ENCODE data around the gene TTC4. TPM values are rescaled to one million over a fixed set of nuclear protein-coding genes. Genes with fewer than 3 reads are reported as not detected.

TTC4 gene
- total RNA-seq, 1 experiment from 2014 or later, result 25.5 TPM

DNA sequence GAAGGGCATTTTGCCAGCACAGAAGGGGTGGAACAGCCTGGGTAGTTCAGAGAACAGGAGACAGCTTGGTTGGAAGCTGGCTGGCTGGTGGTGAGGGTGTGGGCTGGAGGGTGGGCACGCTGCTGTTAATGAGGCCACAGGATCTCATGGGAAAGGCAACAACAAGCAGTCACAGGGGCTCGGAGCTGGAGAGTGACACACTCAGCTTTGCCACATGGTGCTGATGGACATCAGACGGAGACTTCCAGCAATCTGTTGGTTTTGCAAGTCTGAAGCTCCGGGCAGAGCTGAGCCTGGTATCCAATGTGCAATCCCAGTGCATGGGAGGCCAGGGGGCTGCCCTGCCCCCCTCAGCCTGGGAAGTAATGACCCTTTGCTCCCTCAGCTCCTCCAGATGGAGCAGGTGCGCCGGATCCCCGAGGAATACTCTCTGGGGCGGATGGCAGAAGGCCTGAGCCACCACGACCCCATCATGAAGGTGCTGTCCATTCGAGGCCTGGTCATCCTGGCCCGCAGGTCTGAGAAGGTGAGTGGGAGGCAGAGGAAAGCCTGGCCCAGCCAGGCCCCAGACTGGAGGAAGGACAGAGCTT is 15.6 kb upstream of the TTC4 start:
- no peak overlapping the region for H3K27ac ChIP-seq (ENCODE audit: low read depth, low read length, poor library complexity, severe bottlenecking)
- ChIA-PET CTCF (no interaction called here), POLR2A (ENCODE audit: low non-redundant PET) (no interaction called here)
- no peak overlapping the region for H3K4me3 ChIP-seq (ENCODE audit: low read depth, low read length, poor library complexity, severe bottlenecking)
- TF ChIP-seq, protein P1, sequence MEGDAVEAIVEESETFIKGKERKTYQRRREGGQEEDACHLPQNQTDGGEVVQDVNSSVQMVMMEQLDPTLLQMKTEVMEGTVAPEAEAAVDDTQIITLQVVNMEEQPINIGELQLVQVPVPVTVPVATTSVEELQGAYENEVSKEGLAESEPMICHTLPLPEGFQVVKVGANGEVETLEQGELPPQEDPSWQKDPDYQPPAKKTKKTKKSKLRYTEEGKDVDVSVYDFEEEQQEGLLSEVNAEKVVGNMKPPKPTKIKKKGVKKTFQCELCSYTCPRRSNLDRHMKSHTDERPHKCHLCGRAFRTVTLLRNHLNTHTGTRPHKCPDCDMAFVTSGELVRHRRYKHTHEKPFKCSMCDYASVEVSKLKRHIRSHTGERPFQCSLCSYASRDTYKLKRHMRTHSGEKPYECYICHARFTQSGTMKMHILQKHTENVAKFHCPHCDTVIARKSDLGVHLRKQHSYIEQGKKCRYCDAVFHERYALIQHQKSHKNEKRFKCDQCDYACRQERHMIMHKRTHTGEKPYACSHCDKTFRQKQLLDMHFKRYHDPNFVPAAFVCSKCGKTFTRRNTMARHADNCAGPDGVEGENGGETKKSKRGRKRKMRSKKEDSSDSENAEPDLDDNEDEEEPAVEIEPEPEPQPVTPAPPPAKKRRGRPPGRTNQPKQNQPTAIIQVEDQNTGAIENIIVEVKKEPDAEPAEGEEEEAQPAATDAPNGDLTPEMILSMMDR (conservative IDR thresholded peaks at IDR 0.05; ENCODE audit: low read depth, low read length), result no peak
- no peak for TF ChIP-seq EZH2 (IDR thresholded peaks at IDR 0.05; ENCODE audit: borderline replicate concordance, low read depth, low read length, poor library complexity, severe bottlenecking)
- H3K4me1 ChIP-seq (ENCODE audit: insufficient read depth, low read length, poor library complexity, severe bottlenecking), result no peaks in the 10 kb centered on the region
- no TSS peak for BruUV-seq (replicated peaks)
- peaks cover 4% of the 10 kb centered on the region for H3K27me3 ChIP-seq (replicated peaks; ENCODE audit: insufficient read depth, low read depth, low read length, poor library complexity)
- intact Hi-C loops (cut with micrococcal nuclease; ENCODE audit: unreplicated experiment), result no loop called here
- no peaks in the 10 kb centered on the region for H3K9me3 ChIP-seq (ENCODE audit: low read depth, low read length, poor library complexity, severe bottlenecking)
- no peak for DNase-seq (ENCODE audit: low spot score)
- H3K36me3 ChIP-seq (ENCODE audit: insufficient read depth, low read length, poor library complexity, severe bottlenecking), result no peaks in the 10 kb centered on the region

DNA sequence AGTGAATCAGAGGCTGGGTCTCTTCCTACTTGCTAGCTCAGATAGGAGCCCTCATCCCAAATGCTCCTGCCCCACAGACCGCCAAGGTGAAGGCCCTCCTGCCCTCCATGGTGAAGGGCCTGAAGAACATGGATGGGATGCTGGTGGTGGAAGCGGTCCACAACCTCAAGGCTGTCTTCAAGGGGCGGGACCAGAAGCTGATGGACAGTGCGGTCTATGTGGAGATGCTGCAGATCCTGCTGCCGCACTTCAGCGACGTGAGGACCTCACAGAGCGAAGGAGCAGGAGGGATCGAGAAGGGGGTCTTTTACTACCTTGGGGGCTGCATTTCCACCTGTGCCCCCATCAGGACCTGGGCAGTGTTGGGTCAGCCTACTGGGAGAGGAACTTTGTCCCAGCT is 14.6 kb upstream of the TTC4 start:
- intact Hi-C loops (cut with micrococcal nuclease; ENCODE audit: unreplicated experiment), result no loop called here
- H3K4me3 ChIP-seq (ENCODE audit: low read depth, low read length, poor library complexity, severe bottlenecking), result no peak overlapping the region
- no peaks in the 10 kb centered on the region for H3K36me3 ChIP-seq (ENCODE audit: insufficient read depth, low read length, poor library complexity, severe bottlenecking)
- H3K27me3 ChIP-seq (replicated peaks; ENCODE audit: insufficient read depth, low read depth, low read length, poor library complexity), result peaks cover 4% of the 10 kb centered on the region
- H3K4me1 ChIP-seq (ENCODE audit: insufficient read depth, low read length, poor library complexity, severe bottlenecking), result no peaks in the 10 kb centered on the region
- TF ChIP-seq, protein P1 (conservative IDR thresholded peaks at IDR 0.05; ENCODE audit: low read depth, low read length), result no peak
- no peak for TF ChIP-seq EZH2 (IDR thresholded peaks at IDR 0.05; ENCODE audit: borderline replicate concordance, low read depth, low read length, poor library complexity, severe bottlenecking)
- DNase-seq (ENCODE audit: low spot score), result no peak
- H3K9me3 ChIP-seq (ENCODE audit: low read depth, low read length, poor library complexity, severe bottlenecking), result no peaks in the 10 kb centered on the region
- CTCF ChIA-PET, result no interaction called here
- POLR2A ChIA-PET (ENCODE audit: low non-redundant PET), result no interaction called here
- H3K27ac ChIP-seq (ENCODE audit: low read depth, low read length, poor library complexity, severe bottlenecking), result no peak overlapping the region
- no TSS peak for BruUV-seq (replicated peaks)

- Histone ChIP-seq H3K9me3 (ENCODE audit: low read depth, low read length, poor library complexity, severe bottlenecking) (no peaks in the 10 kb centered on the region), H3K36me3 (ENCODE audit: insufficient read depth, low read length, poor library complexity, severe bottlenecking) (no peaks in the 10 kb centered on the region), H3K4me1 (ENCODE audit: insufficient read depth, low read length, poor library complexity, severe bottlenecking) (no peaks in the 10 kb centered on the region), H3K27me3 (replicated peaks; ENCODE audit: insufficient read depth, low read depth, low read length, poor library complexity) (peaks cover 6% of the 10 kb centered on the region), H3K4me3 (ENCODE audit: low read depth, low read length, poor library complexity, severe bottlenecking) (no peak overlapping the region), H3K27ac (ENCODE audit: low read depth, low read length, poor library complexity, severe bottlenecking) (no peak overlapping the region)
- CTCF ChIA-PET, result no interaction called here
- BruUV-seq (replicated peaks), result no TSS peak
- TF ChIP-seq EZH2 (IDR thresholded peaks at IDR 0.05; ENCODE audit: borderline replicate concordance, low read depth, low read length, poor library complexity, severe bottlenecking), result no peak
- TF ChIP-seq, protein P1 (conservative IDR thresholded peaks at IDR 0.05; ENCODE audit: low read depth, low read length), result no peak
- POLR2A ChIA-PET (ENCODE audit: low non-redundant PET), result interaction anchor here (0.5 kb wide), 1 partner anchor 90 kb away, joined by 6 read pairs; no protein-coding TSS in a partner anchor
- intact Hi-C loops (cut with micrococcal nuclease; ENCODE audit: unreplicated experiment), result no loop called here
- DNase-seq (ENCODE audit: low spot score), result no peak
Observed at GRCh38 chr1:54701996-54702395, 13.7 kb upstream of the TTC4 start.
